ENCODE data around the gene CD47. TPM values are rescaled to one million over a fixed set of nuclear protein-coding genes. Genes with fewer than 3 reads are reported as not detected.

The CD47 gene
- total RNA-seq, 2 donors from 2014 or later = 6.4 to 12.0 TPM

DNA sequence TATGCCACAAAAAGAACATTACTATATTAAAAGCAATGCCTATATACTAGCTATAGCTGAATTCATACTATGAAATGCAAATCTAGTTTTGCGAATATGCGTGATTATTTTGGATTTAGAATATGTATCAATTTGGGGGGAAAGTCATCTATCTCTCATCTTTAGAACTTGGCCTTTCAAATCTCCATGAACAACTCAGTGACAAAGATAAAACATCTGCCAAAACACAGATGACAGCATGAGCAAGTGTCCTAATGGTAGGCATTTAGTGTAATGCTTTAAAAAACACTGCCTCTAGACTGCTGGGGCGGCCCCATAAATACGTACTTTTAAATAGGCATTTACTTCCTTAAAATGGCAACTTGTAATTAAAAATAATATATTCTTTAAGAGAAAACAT lies 2.7 kb downstream of the CD47 start:
- H3K36me3 Mint-ChIP-seq (ENCODE audit: low read depth) = no peaks in the 10 kb centered on the region
- TF ChIP-seq, protein P1, sequence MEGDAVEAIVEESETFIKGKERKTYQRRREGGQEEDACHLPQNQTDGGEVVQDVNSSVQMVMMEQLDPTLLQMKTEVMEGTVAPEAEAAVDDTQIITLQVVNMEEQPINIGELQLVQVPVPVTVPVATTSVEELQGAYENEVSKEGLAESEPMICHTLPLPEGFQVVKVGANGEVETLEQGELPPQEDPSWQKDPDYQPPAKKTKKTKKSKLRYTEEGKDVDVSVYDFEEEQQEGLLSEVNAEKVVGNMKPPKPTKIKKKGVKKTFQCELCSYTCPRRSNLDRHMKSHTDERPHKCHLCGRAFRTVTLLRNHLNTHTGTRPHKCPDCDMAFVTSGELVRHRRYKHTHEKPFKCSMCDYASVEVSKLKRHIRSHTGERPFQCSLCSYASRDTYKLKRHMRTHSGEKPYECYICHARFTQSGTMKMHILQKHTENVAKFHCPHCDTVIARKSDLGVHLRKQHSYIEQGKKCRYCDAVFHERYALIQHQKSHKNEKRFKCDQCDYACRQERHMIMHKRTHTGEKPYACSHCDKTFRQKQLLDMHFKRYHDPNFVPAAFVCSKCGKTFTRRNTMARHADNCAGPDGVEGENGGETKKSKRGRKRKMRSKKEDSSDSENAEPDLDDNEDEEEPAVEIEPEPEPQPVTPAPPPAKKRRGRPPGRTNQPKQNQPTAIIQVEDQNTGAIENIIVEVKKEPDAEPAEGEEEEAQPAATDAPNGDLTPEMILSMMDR (conservative IDR thresholded peaks at IDR 0.05) = no peak
- H3K9me3 Mint-ChIP-seq = no peaks in the 10 kb centered on the region
- H3K27me3 Mint-ChIP-seq (ENCODE audit: insufficient read depth) = peaks cover 37% of the 10 kb centered on the region
- H3K4me3 Mint-ChIP-seq = no peak overlapping the region
- WGBS, 2 experiments (ENCODE audit: insufficient coverage in 1 of 2, insufficient read length in 1 of 2) = 92% methylated on average over 4 of the region's 4 CpGs; no CpG with 5 or more reads in 1 of the 2 experiments
- no peak overlapping the region for H3K27ac ChIP-seq (ENCODE audit: low read depth, low read length)
- H3K4me1 ChIP-seq (ENCODE audit: control insufficient read depth, insufficient read depth, low read length) = no peaks in the 10 kb centered on the region
- H3K9me3 ChIP-seq (ENCODE audit: control insufficient read depth, low read length) = no peaks in the 10 kb centered on the region
- H3K27ac Mint-ChIP-seq = no peak overlapping the region
- no peak overlapping the region for H3K4me3 ChIP-seq (ENCODE audit: low read length)
- no peaks in the 10 kb centered on the region for H3K36me3 ChIP-seq (ENCODE audit: control insufficient read depth, insufficient read depth, low read length)
- H3K9ac ChIP-seq (ENCODE audit: extremely low read depth, low read length, poor library complexity, severe bottlenecking) = no peak overlapping the region
- no peak for DNase-seq
- H3K4me1 Mint-ChIP-seq = no peaks in the 10 kb centered on the region
- peaks cover 57% of the 10 kb centered on the region for H3K27me3 ChIP-seq (ENCODE audit: control insufficient read depth, insufficient read depth, low read length, poor library complexity, severe bottlenecking)

DNA sequence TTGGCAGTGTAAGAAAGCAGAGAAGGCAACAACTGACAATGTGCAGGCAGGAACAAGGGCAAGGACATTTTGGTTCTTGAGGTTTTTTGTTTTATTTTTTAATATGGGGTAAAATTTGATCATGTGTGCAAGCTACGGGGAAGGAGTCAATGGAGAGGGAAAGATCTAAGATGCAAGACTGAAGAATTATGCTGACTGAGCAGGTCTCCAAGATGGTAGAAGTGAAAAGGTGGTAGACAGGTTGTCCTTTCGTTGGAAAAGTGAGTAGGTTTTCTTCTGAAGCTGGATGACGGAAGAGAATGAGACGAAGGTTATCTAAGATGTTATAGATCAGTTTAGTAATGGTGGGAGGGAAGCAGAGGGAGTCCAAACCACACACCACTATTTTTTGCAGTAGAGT lies 4.2 kb downstream of the CD47 start:
- TF ChIP-seq, protein P1 (conservative IDR thresholded peaks at IDR 0.05) = no peak
- Histone ChIP-seq H3K36me3 (ENCODE audit: control insufficient read depth, insufficient read depth, low read length) (no peaks in the 10 kb centered on the region), H3K27me3 (ENCODE audit: control insufficient read depth, insufficient read depth, low read length, poor library complexity, severe bottlenecking) (peaks cover 42% of the 10 kb centered on the region), H3K27ac (ENCODE audit: low read depth, low read length) (no peak overlapping the region), H3K9me3 (ENCODE audit: control insufficient read depth, low read length) (no peaks in the 10 kb centered on the region), H3K9ac (ENCODE audit: extremely low read depth, low read length, poor library complexity, severe bottlenecking) (no peak overlapping the region), H3K4me3 (ENCODE audit: low read length) (no peak overlapping the region), H3K4me1 (ENCODE audit: control insufficient read depth, insufficient read depth, low read length) (no peaks in the 10 kb centered on the region)
- 94 to 100% methylated on average over 2 to 4 of the region's 4 CpGs for WGBS, 2 experiments (ENCODE audit: insufficient coverage in 1 of 2, insufficient read length in 1 of 2)
- H3K36me3 Mint-ChIP-seq (ENCODE audit: low read depth) = no peaks in the 10 kb centered on the region
- H3K4me3 Mint-ChIP-seq = no peak overlapping the region
- H3K4me1 Mint-ChIP-seq = no peaks in the 10 kb centered on the region
- H3K9me3 Mint-ChIP-seq = no peaks in the 10 kb centered on the region
- H3K27ac Mint-ChIP-seq = no peak overlapping the region
- no peak for DNase-seq
- peaks cover 22% of the 10 kb centered on the region for H3K27me3 Mint-ChIP-seq (ENCODE audit: insufficient read depth)

DNA sequence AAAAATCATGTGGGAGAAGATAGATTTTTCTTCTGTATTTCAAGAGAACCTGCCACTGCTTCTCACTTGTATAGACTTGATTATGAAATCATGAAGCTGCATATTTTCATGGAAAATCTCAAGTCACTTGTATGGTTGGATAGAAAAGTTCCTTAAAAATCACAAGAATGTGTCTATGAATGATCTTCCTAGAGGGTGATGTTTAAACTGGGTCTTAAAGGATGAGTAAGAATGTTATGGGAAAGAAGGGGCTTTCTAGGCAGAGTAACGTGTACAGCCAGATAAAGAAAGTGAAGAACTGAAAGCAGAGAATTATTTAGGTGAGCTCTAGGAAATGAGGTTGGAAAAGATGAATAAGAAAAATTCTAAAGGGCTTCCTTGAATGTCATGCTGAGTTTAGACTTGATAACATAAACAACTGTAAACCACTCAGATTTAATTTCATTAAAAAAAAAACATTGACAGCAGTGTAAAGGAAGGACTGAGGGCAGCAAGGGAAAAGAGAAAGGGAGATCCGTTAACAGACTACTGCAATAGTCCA lies 5.0 kb downstream of the CD47 start:
- Histone ChIP-seq H3K36me3 (ENCODE audit: control insufficient read depth, insufficient read depth, low read length) (no peaks in the 10 kb centered on the region), H3K27me3 (ENCODE audit: control insufficient read depth, insufficient read depth, low read length, poor library complexity, severe bottlenecking) (peaks cover 36% of the 10 kb centered on the region), H3K4me3 (ENCODE audit: low read length) (no peak overlapping the region), H3K9ac (ENCODE audit: extremely low read depth, low read length, poor library complexity, severe bottlenecking) (no peak overlapping the region), H3K4me1 (ENCODE audit: control insufficient read depth, insufficient read depth, low read length) (no peaks in the 10 kb centered on the region), H3K27ac (ENCODE audit: low read depth, low read length) (no peak overlapping the region), H3K9me3 (ENCODE audit: control insufficient read depth, low read length) (no peaks in the 10 kb centered on the region)
- no peak for DNase-seq
- peaks cover 17% of the 10 kb centered on the region for H3K27me3 Mint-ChIP-seq (ENCODE audit: insufficient read depth)
- H3K36me3 Mint-ChIP-seq (ENCODE audit: low read depth) = no peaks in the 10 kb centered on the region
- no peaks in the 10 kb centered on the region for H3K4me1 Mint-ChIP-seq
- no peak overlapping the region for H3K4me3 Mint-ChIP-seq
- H3K9me3 Mint-ChIP-seq = no peaks in the 10 kb centered on the region
- TF ChIP-seq, protein P1 (conservative IDR thresholded peaks at IDR 0.05) = no peak
- no peak overlapping the region for H3K27ac Mint-ChIP-seq
- 89 to 100% methylated on average over 2 of the region's 2 CpGs for WGBS, 2 experiments (ENCODE audit: insufficient coverage in 1 of 2, insufficient read length in 1 of 2)

All from endodermal cell (in vitro differentiated cells).